Stimulated activated CD4-positive, alpha-beta T cell treated with anti-CD3 and anti-CD28 coated beads, Interleukin-1b, Interleukin-23, amount 100 ng/mL, for 24 hours (primary cell): ENCODE measurements around the gene BCL2L11.

Source experiments
- DNase-seq, 4 experiments: peaks; one replicate each; pipeline ENCODE4 v3.0.0-alpha.2; 2020; ENCODE audit warnings: low read depth in 4 of 4, low spot score in 1 of 4

The BCL2L11 gene

DNA sequence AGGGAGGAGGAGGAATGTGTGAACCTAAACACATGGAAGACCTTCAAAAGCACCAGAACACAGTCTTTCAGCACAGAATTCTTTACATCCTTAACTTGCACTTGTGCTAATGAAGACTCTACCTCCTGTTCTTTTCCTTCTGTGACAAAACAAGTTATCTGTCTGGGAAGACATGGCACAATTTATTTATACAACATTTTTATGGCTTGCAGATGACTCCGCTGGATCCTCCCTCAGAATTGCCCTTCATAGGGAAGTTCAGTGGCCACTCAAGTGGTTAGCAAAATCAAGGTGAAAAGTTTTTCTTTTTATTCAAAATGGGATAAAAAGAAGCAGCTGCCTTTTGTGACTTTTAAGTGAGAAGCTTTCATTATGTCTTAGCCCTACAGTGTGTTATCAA is 21.4 kb downstream of the BCL2L11 start:
- no peak for DNase-seq

DNA sequence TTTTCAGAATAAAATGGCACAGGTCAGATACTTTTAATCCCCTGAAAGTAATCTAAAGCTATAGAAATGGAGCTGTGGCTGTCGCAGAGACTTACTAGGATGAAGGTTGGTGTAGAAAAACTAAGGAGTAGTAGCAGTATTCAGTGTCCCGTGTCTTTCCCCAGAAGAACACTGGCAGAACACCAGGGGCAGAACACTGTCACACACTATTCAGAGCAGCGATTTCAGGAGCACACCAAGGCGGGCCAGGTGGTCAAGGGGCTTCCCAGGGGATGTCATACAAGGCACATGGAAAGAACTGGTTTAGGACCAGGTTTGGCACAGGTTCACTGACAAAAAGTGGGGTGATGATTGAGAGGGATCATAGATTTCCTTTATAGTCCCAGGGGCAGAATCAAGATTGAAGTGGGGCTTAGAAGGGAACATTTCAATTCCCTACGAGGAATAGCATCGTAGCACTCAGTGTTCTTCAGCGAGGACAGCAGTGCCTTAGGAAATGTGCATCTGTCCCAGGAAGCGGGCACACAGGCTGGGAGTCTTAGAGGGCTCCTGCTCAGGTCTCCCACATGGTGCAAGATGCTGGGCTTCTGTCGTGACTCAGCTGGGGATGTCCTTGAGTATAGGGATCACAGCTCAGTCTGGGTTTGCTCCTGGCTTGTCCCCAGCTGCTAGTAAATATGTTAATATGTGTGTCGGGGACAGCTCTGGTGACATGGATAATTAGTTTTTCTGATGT is 22.6 kb downstream of the BCL2L11 start:
- DNase-seq = no peak

DNA sequence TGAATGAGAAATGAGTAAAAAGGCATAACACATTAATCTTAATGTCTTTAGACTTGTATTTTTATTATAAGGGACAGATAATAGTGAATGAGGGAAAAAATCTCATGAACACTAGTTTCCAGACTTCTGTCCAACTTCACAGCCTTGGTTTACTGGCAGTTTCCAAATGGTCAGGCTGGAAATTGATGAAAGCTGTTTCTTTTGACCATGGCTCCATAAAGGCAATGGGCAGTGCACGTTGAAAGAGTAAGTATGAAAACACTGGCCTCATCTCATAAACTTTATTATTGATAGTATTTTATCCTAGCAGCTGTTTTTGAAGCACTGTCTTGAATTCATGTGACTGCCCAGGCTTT is 23.1 kb downstream of the BCL2L11 start:
- no peak for DNase-seq

DNA sequence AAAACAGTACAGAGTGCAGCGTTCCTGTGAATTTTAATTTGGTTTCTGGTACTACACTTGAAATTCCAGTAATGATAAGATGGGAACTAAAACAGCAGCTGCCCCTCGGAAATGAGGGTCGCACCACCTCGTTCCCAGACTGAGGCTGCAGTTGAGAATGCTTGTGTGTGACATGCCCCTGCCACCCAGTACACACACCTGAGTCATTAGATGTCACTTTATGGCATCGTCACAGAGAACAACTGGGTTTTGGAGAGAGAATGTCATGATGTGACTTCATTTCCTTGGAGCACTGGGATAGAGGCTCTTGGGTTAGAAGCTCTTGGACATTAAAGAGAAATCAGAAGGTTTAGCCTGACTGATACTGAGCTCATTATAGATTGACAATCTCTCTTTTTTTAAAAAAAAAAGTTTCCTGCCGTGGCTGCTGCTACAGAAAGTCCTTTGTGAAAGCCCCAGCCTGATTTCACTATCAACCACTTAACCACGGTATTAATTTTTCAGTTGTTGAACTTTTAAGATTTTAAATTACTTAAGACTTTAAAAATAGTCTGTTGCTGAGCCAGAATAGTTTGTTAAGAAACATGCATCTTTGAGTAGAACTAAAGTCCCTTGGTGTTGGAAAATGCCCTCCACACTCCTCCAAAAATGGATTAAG is 24.5 kb downstream of the BCL2L11 start:
- DNase-seq = no peak

DNA sequence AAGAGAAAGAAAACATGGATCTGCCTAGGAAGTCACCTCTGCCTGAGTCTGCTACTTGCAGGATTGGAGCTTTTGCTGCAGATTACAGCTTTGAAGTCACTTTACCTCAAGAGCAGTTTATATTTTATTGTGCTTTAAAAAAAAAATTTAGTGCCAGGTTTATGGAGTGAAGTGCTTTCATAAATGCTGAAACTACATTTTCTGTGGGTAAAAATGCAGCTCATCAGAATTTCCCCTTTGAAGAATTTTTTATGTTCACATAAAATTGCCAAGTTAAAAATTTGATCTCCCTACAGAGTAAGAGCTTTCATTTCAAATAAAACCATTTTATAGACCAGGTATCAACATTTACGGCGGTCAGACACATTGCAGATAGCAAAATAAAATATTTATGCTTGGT is 25.2 kb downstream of the BCL2L11 start:
- no peak for DNase-seq

DNA sequence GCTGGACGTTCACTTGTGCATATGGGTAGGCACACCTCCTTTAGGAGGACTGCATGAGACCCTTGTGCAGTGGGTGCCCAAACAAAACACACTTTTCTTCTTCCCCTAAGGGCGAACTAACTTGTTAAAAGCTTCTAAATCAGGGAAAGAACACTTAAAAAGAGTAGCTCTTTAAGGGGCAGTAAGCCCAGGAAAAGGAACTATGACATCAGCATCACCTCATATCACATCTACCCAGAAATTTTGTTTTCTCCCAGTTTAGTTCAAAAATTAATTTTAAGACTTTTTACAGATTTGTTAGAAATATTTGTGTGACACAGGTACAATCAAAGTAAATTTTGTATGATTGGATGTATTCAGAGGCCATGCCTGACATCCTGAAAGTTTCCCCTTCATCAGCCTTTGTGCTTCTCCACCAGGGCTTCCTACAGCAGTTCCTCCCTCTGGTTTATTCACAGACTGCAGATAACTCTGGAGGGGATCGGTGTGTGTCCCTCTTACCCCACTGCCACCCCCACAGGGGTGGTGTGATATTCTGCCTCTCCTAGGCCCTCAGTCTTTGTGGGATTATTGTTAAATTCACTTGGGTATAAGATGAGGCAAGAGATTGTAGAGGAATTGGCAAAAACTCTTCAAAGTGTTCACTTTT is 27.6 kb downstream of the BCL2L11 start:
- no peak for DNase-seq

DNA sequence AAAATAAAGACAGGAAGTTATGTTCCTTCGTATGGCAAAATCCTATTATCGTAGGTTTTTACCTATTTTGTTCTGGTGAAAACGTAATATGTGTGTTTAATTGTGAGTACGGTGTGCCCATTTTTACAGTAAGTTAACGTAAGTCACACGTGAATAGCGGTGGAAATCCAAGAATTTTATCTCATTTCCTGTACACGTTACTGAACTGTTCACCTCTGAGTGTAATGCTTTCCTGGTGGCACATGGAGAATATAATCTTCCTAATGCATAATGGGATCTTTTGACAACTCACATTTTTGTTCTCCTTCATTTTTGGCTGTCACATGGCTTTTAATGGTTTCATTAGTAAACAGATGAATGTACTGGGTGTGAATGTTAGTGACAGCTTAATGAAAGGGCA is 28.2 kb downstream of the BCL2L11 start:
- no peak for DNase-seq

DNA sequence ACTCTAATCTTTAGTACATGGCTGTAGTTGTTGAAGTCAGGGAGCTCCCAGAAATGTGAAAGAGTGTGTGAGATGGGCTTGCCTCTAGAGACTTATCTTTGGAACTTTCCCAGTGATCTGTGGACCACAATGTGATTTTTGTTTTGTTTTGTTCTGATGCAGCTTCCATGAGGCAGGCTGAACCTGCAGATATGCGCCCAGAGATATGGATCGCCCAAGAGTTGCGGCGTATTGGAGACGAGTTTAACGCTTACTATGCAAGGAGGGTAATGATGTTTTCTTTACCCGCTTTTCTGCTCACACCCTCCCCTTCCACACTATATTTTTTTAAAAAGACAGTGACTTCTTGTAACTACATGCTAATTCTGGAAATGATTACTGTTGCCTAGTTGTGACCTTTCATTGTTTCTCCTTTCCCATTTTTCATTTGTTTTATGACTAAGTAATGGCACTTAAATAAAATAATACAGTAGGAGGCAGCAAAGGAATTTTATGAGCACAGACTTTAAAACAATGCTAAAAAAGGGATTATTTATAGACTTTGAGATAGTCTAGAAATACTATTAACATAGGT is 29.3 kb downstream of the BCL2L11 start:
- DNase-seq = no peak

DNA sequence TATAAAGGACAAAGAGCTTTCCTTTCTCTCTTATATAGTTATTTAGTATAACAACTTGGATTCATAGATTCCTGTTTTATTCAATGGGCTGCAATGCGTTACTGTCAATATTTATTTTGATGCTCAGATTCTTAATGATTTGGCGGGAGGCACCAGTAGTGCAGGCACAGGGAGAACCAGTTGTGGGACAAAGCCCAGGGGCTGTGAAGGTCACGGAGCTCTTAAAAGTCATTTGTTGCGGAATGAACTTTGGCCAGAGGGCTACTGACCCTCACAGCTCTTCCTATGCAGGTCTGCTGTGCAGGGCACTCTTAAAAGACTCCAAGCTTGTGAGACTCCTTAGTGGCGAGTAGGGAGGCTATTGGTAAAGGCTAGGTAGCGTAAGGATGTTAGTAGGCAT is 34.0 kb downstream of the BCL2L11 start:
- DNase-seq = no peak

DNA sequence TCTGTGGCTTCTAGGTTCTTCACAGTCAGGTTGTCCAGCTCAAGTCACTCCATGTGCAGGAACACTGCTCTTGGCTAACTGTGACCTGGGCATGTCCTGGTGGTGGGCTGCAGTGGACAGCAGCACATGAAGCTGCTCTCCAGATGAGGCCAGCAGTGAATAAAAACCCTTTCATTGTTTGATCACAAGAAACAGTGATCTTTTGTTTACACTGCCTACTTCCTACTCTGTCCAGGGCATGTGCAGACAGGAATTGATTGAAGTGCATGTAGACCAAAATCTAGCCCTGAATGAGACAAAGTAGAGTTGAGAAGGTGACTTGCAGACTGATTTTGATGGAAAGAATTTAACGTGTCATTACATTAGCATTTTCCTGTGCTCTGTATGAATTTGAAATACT is 34.9 kb downstream of the BCL2L11 start:
- DNase-seq = no peak

DNA sequence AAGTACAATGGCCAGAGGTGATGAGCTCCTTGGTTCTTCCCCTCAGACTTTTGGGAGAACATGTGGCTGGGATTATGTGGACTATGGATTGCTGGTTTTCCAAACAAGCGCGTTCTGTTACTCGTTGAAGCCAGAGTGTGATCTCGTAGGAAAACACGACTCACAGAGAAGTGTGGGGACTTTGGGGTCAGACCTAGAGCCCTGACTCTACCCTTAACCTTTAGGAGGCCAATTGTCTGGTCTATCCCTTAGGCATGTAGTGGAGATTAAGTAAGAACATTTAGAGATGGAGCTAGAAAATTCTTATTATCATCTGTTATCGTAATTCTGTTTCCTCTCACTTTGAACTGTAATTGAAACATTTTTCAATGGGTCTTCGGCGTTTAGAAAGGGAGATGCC is 35.8 kb downstream of the BCL2L11 start:
- no peak for DNase-seq

DNA sequence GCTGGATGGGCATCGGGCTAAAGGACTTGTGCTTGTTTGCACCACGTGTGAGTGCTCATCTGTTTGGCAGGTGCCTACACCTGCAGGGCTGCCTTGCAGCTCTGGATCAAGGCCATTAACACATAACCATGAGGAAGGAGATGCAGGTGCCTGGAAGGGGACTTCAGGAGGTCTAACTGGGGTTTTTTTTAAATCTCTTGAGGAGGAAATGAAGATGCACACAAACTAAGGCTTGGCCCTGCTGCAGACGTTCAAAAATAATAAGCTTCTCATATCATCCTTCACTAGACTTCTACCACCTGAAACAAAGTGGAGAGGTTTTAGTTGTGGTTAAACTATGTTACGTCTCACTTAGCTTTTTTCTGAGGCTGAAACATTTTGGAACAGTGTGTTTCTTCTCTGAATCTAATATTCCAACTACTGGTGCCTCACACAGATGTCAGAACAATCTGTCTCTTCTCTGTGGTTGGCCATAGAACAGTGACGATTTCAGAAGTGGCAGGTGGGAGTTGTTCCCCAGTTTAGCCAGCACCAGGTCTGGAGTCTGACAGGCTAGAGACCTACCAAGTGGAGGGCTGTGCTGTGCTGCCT is 36.5 kb downstream of the BCL2L11 start:
- DNase-seq = no peak

DNA sequence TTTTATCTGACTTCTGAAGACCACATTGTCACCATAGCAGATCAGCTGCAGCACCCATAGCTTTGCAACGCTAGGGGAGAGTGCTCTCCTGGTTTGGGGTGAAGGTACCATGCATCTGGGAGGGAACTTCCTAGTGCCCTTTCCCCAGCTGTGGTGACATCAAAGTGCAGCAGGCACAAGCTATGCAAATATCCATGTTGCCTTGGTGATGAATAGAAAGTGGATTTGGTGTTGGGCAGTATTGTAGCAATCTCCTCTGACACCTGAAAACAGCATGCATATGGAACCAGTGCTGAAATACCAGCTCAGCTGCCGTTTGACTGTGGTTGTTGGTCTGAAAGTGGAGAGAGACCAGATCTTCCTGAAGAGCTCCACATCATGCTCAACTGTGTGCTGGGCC is 37.1 kb downstream of the BCL2L11 start:
- DNase-seq = no peak

DNA sequence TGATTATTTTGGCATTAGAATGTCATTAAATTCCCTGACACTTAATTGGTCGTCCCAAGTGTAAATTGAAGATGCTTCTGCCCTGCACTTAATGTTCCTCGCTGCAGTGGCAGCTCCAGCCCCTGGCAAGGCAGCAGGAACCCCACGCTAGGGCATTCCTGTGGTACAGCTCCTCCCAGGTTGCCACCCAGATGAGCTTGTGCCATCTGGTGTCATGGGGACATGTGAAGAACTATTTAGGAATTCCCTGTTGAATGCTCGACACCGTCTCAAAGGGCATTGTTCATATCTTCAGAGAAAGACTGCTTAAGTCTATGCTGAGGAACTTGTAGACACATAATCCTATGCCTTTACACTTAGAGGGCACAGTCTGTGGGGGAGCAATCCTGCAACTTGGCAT is 38.9 kb downstream of the BCL2L11 start:
- DNase-seq = no peak

DNA sequence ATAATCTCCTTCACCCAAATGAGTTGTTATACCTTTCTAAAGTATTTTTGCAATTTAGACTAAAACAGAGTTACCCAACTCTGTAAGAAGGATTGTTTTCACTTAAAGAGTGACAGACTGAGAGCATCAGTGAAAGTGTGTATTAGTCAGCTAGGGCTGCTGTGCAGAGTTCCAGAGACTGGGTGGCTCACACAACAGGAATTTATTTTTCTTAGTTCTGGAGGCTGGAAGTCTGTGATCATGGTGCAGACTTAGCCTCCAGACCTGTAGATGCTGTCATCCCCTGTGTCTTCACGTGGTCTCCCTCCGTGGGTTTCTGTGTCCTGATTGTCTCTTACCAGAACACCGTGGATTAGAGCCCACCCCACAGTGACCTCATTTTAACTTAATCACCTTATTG is 40.0 kb downstream of the BCL2L11 start:
- DNase-seq = no peak

DNA sequence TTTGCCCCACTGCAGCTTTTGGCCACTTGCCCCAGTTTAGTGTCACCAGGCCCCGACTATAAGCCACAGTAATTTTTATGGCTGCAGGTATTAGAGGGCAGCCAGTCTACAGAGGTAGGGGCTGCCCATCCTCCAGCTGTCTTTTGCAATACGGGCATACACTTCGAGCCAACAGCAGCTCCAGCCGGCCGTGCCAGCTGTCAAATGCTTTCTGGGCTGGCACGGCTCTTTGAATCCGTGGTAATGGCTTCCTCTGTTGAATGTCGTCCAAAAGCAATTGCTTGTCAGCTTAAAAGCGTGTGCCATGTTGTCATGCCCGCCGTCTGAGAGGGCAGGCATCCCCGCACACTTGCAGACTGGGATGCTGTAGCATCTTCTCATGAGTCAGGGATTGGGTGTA is 41.3 kb downstream of the BCL2L11 start:
- no peak for DNase-seq

DNA sequence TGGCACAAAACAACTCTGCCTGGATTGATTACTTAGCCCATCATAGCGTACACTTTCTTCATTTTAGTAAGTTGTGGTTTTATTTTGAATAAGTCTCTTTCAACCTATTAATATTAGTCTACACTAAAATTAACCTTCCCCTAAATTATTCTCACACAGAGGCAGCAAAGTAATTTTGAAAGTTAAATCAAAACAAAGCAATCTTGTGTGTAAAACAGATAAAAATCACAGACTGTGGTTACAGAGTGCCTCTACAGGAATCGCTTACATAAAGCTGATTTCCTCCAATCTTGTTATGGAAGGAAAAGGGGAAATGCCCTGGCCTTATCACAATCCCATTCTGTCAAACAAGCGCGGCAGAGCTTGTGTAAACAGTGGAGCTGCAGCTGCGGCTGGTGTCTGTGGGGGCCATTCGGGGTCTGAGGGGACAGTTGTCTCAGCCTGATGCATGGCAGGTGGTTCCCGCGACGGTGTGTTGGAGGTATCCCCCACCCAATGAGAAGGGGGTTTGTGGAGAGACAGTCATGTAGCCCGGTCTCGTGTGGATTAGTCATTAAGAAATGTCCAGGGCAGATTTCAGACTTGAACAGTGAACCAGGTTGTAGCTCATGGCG is 42.1 kb downstream of the BCL2L11 start:
- no peak for DNase-seq

DNA sequence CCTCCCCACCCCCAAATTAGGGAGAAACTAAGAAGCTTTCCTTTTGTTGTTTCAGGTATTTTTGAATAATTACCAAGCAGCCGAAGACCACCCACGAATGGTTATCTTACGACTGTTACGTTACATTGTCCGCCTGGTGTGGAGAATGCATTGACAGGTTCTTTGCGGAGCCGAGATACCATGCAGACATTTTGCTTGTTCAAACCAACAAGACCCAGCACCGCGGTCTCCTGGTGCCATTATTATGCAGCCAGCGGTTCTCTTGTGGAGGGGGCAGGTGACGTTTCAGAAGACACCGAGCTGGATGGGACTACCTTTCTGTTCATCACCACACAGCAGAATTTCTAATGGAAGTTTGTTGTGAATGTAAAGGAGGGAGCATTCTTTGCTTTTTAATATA is 43.4 kb downstream of the BCL2L11 start:
- no peak for DNase-seq

DNA sequence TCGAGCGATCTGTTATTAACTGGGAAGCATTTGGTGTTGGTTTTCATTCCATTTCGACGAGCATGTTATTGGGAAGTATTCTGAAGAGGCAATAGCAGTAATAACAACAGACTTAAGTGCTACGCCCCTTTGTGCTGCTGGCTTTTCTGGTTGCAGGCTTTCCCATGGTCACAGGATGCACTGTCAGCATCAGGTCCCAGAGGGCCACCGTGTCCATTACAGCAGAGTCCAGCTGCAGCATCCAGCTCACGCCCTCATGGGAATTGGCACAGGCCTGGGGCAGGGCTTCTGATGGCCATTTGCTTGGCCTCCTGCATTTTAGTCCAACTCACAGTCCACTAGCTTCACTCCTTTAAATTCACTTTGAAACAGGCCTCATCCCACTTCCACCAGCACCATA is 44.4 kb downstream of the BCL2L11 start:
- DNase-seq = no peak

DNA sequence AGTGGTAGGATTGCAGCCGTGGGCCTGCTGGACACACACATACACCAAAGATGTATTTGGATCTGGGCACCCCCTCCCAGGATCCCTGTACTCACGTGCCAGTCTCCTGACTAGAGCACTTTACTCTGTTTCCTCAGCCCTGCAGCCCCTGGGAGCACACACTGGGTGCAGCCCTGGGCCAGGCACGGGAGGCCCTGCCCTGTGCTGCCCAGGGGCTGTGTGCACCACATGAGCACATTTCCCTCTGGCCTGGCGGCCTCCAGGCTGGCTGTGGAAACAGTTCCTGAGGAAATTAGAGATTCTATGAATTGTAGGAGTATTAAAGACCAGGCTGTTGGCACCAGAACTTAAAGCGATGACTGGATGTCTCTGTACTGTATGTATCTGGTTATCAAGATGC is 45.4 kb downstream of the BCL2L11 start:
- no peak for DNase-seq

DNA sequence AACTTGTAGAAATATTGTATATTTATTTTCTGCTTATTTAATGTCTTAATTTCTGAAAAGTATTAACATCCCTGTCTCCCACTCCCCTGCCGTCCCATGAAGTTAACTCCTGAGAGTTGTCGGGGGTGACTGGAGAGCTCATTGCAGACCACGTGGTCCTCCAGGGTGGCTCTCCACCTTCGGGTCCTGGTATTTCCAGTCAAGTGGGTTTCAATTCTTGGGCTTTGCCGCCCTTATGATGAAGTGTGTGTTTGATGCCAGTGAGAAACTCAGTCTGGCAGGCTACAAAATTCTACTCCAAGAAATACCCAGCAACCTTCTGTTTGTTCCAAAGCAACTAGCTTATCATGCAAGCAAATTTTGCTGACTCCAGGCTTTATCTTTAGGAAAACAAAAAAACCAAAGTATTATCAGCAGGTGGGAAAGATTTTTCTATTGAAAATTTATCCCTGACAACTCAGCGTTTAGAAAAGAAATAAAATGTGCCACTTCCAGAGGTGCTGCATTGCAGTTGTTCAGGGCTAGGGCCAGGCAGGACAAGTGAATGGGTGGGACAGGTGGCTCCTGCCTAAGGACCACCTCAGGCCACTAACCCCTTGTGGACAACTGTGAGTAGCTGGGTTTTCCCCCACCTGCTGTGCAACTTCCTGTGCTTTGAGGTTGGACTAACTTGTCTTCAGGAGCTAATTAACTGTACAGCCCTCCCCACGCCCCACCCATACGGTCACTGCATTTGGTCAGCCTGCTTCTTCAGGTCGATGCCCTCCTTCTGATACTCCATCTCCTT is 46.6 kb downstream of the BCL2L11 start:
- no peak for DNase-seq
